Caki2 (cell line): ENCODE data around the gene AMH. TPM values are rescaled to one million over a fixed set of nuclear protein-coding genes. Genes with fewer than 3 reads are reported as not detected.
"Not testable (repeated sequence)": the region's sequence is repeated elsewhere in the genome, so short reads cannot be mapped to it uniquely, and the experiment has no call there.

Source experiments
- DNase-seq: peaks from one replicate; pipeline ENCODE4 v3.0.0-alpha.2; 2015; ENCODE audit warnings: low read depth
- in situ Hi-C: cut with HindIII; loops from 2 replicates; pipeline ENCODE4 v1.10.0; 2016; ENCODE audit warnings: low sequenced_read_pairs, low pct_unique_long_range_greater_than_20kb, mixed read lengths
- total RNA-seq: library from RNA; depleted of rRNA; stranded (reverse); fragments of >200 nt; shearing (Covaris generic); gene quantifications from 2 replicates; pipeline ENCODE4 v1.2.3, GENCODE V29; 2014; ENCODE audit warnings: low replicate concordance

The AMH gene
- total RNA-seq, 1 experiment from 2014 or later, result 3.0 TPM

- in situ Hi-C loops, result no loop called here
Observed at GRCh38 chr19:2274185-2274711, 25.1 kb downstream of the AMH start.

GRCh38 chr19:2274931-2275535 is 25.9 kb downstream of the AMH start:
- in situ Hi-C loops, result no loop called here
- peak; percentile 32 for DNase-seq

More at GRCh38 chr19:2274185-2274711, 25.1 kb downstream of the AMH start:
- DNase-seq, result no peak

- DNase-seq, result no peak
- in situ Hi-C loops, result no loop called here
Observed at GRCh38 chr19:2275588-2276428, 26.7 kb downstream of the AMH start.

DNA sequence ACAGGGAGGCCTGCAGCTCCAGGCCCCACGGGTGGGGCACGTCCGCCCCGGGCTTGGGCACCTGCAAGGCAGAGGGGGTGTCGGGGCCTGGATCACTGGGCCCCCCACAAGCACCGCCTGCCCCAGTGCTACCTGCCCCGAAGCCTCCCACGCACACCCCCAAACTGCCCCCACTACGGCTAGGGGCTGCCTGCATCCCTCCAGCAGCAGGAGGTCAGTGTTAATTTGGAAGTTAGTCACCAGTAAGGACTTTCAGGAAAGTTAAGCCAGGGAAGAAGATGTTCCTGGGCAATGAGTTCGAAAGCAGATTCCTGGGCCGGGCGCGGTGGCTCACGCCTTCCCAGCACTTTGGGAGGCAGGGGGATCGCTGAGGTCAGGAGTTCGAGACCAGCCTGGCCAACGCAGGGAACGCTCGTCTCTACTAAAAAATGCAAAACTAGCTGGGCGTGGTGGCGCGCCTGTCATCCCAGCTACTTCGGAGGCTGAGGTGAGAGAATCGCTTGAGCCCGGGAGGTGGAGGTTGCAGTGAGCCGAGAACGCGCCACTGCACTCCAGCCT is 27.4 kb downstream of the AMH start:
- in situ Hi-C loops, result no loop called here
- no peak for DNase-seq

DNA sequence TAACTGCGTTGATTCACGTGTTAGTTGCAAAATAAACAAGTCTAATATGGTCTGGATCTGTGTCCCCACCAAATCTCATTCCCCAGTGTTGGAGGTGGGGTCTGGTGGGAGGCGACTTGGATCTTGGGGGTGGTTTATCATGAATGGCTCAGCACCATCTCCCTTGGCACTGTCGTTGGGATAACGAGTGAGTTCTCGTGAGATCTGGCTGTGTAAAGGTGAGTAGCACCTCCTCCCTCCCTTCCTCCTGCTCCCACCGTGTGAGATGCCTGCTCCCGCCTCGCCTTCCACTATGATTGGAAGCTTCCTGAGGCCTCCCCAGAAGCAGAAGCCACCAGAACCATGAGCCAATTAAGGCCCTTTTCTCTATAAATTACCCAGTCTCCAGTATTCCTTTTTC is 28.0 kb downstream of the AMH start:
- in situ Hi-C loops, result no loop called here
- no peak for DNase-seq

GRCh38 chr19:2278459-2279158 is 29.5 kb downstream of the AMH start:
- no peak for DNase-seq

GRCh38 chr19:2280633-2281264 is 31.6 kb downstream of the AMH start:
- in situ Hi-C loops, result no loop called here
- no peak for DNase-seq

More at GRCh38 chr19:2278459-2279158, 29.5 kb downstream of the AMH start:
- in situ Hi-C loops, result no loop called here

DNA sequence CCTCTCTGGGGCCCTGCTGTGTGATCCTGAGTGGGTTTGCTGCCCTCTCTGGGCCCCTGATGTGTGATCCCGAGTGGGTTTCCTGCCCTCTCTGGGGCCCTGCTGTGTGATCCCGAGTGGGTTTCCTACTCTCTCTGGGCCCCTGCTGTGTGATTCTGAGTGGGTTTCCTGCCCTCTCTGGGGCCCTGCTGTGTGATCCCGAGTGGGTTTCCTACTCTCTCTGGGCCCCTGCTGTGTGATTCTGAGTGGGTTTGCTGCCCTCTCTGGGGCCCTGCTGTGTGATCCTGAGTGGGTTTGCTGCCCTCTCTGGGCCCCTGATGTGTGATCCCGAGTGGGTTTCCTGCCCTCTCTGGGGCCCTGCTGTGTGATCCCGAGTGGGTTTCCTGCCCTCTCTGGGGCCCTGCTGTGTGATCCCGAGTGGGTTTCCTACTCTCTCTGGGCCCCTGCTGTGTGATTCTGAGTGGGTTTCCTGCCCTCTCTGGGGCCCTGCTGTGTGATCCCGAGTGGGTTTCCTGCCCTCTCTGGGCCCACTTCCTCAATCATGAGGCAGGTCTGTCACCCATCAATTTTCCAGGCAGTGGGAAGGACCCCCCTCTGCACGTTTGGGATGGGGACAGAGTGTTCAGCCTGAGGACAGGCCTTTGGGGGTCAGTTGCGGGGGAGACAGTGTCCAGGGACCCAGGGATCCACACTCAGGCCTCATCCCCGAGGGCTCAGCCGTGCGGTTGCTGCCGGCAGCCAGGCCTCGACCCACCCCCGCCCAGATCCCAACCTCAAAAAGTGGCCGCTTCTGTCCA is 32.3 kb downstream of the AMH start:
- in situ Hi-C loops, result not testable (repeated sequence)

GRCh38 chr19:2282062-2282861 is 33.1 kb downstream of the AMH start, which contains the start of gene PEAK3:
TSS of gene PEAK3 (minus strand) at chr19:2282175. CDS start at chr19:2280931, 1,244 bp downstream.
- in situ Hi-C loops, result no loop called here
- no peak for DNase-seq

More for the DNA sequence above, 32.3 kb downstream of the AMH start:
- DNase-seq, result not testable (repeated sequence)

- in situ Hi-C loops, result no loop called here
- DNase-seq, result no peak
Observed at GRCh38 chr19:2282862-2283237, 33.7 kb downstream of the AMH start.

- DNase-seq, result no peak
- in situ Hi-C loops, result no loop called here
Observed at GRCh38 chr19:2283835-2284507, 34.8 kb downstream of the AMH start.

DNA sequence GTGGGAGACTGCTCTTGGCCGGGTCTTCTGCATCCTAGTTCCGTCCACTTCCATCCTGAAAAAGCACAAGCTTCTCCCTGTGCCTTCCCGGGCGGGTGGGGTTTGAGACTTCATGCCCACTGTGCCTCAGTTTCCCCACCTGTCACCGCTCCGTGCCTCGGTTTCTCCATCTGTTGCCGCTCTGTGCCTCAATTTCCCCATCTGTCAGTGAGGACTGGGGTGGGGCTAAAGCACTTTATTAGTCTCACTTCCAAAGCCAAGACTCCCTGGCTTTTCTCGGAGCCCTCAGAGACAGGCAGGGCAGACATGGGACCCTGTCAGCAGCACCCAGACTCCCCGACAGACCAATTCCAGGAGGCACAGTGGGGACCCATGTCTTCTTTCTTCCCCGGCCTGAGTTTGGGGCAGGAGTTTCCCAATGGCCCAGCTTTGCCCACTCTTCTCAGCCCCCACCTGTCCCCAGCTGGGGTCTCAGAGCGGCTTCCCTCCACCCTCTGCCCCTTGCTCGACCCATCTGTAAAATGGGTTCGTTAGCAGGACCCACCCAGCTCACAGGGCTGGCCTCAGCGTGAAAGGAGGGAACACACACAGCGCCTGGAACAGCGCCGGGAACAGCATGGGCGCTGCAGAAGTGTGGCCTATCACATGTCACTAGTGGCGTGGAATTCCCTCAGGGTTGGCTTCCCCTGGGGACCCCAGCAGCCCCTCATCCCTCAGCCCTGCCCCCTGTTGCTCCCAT is 37.4 kb downstream of the AMH start:
- DNase-seq, result no peak
- in situ Hi-C loops, result no loop called here

- in situ Hi-C loops, result no loop called here
- DNase-seq, result no peak
Observed at GRCh38 chr19:2287585-2288337, 38.6 kb downstream of the AMH start.

DNA sequence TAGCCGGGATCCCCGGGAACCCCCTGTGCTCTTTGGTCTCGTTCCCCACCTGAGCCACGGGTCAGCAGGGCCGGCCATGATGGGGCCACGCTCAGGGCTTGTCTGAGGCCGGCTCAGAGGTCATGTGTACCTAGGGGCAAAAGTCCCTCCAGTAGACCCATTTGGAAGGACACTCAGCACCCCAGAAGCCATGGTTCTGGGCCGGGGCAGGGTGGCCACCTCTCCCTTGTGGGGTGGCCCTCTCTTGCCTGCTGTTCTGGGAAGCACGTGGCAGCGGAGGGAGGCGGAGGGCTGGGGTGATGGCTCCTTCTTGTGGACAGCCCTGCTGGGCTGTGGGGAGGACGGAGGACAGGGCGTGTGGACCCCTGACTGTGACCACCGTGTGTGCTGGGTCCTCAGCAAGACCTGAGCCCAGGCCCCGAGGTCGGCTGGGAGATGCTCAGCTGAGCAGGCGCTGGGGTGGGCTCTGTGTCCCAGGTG is 39.3 kb downstream of the AMH start:
- in situ Hi-C loops, result no loop called here
- DNase-seq, result no peak
